ENCODE measurements around the gene ARHGEF6. TPM values are rescaled to one million over a fixed set of nuclear protein-coding genes. Genes with fewer than 3 reads are reported as not detected.

ARHGEF6 gene, protein sequence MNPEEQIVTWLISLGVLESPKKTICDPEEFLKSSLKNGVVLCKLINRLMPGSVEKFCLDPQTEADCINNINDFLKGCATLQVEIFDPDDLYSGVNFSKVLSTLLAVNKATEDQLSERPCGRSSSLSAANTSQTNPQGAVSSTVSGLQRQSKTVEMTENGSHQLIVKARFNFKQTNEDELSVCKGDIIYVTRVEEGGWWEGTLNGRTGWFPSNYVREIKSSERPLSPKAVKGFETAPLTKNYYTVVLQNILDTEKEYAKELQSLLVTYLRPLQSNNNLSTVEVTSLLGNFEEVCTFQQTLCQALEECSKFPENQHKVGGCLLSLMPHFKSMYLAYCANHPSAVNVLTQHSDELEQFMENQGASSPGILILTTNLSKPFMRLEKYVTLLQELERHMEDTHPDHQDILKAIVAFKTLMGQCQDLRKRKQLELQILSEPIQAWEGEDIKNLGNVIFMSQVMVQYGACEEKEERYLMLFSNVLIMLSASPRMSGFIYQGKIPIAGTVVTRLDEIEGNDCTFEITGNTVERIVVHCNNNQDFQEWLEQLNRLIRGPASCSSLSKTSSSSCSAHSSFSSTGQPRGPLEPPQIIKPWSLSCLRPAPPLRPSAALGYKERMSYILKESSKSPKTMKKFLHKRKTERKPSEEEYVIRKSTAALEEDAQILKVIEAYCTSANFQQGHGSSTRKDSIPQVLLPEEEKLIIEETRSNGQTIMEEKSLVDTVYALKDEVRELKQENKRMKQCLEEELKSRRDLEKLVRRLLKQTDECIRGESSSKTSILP
- 5.9 and 7.7 TPM in 2 replicates for total RNA-seq (2014; rRNA removed; shearing (Covaris generic))
- 3.6 and 4.3 TPM in 2 replicates for polyA plus RNA-seq (2016; fragmentation: Nextera tagmentation; extraction: Ambion mirVana)

DNA sequence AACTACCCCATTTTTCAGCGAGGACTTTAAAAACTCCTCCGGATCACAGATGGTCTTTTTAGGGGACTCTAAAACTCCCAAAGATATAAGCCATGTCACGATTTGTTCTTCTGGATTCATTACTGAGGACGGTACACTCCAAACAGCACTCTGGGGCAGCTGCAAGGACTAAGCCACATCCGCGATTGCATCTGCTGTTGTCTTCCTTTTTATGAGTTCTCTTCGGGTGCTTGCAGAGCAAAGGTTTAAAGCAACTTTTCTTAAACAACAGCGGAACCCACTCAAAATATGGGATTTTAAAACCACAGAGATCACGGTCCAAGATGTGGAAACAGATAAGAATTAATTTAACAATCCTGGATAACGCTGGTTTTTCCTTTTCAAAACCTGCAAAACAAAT, at the start of gene ARHGEF6:
ARHGEF6 (minus strand) TSS at position 170 of the 400 bp plus-strand sequence; CDS start at position 120, 50 bp downstream.
- peak; percentile 49 for DNase-seq
- H3F3A ChIP-seq (ENCODE audit: insufficient read depth), result peaks cover 6% of the 10 kb centered on the region; the same call in 1 of the 2 replicates
- WGBS, 2 experiments (ENCODE audit: low coverage in 1 of 2, low lambda C conversion rate in 2 of 2, missing lambda C conversion rate in 2 of 2), result 3 to 5% methylated on average over 7 to 10 of the region's 10 CpGs
- TF ChIP-seq EZH2 (IDR thresholded peaks at IDR 0.05; ENCODE audit: insufficient read depth, poor library complexity, severe bottlenecking), result no peak
- TF ChIP-seq EZH2phosphoT487 (IDR thresholded peaks at IDR 0.05; ENCODE audit: insufficient read depth, low read depth), result no peak
- H3K36me3 ChIP-seq (ENCODE audit: low read depth), result no peaks in the 10 kb centered on the region
- 0 out of 2 replicates have a peak, but pooled peaks cover 2% of the 10 kb centered on the region for H3K4me1 ChIP-seq (ENCODE audit: insufficient read depth)
- no peaks in the 10 kb centered on the region for H3K27me3 ChIP-seq (replicated peaks; ENCODE audit: insufficient read depth)
- no peaks in the 10 kb centered on the region for H3K9me3 ChIP-seq (ENCODE audit: low read depth)
- no peaks in the 10 kb centered on the region for H3K79me2 ChIP-seq (ENCODE audit: insufficient read depth)
- H3K4me3 ChIP-seq, result peak within 1 kb of the TSS; percentile 70
- no peaks in the 10 kb centered on the region for H4K20me1 ChIP-seq (ENCODE audit: insufficient read depth)
- H3K27ac ChIP-seq, result peak within 1 kb of the TSS; percentile 40
- H3K9me2 ChIP-seq (ENCODE audit: insufficient read depth), result no peaks in the 10 kb centered on the region
- H2AFZ ChIP-seq, result peak within 1 kb of the TSS; percentile 94
- peak within 1 kb of the TSS; percentile 95 for H3K4me2 ChIP-seq (ENCODE audit: unreplicated experiment)
- in situ Hi-C loops (cut with MboI), result no loop called here
- H3K9ac ChIP-seq, result peak within 1 kb of the TSS; percentile 74

DNA sequence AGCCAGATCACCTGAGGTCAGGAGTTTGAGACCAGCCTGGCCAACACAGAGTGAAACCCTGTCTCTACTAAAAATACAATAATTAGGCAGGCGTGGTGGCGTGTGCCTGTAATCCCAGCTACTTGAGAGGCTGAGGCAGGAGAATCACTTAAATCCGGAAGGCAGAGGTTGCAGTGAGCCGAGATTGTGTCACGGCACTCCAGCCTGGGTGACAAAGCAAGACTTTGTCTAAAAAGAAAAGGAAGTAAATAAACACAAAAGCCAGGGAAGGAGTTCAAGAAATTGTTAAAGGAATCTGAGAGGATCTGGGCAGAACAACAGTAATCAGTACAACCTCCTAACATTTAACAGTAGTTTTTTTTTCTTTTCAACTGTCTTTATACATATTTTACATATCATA, 48.7 kb upstream of the ARHGEF6 start:
- H3K36me3 ChIP-seq (ENCODE audit: low read depth), result no peaks in the 10 kb centered on the region
- no peak overlapping the region for H2AFZ ChIP-seq
- H3K27ac ChIP-seq, result no peak overlapping the region
- H3K9me2 ChIP-seq (ENCODE audit: insufficient read depth), result no peaks in the 10 kb centered on the region
- no peak overlapping the region for H3K9ac ChIP-seq
- TF ChIP-seq EZH2 (IDR thresholded peaks at IDR 0.05; ENCODE audit: insufficient read depth, poor library complexity, severe bottlenecking) (no peak), EZH2phosphoT487 (IDR thresholded peaks at IDR 0.05; ENCODE audit: insufficient read depth, low read depth) (no peak)
- H3K27me3 ChIP-seq (replicated peaks; ENCODE audit: insufficient read depth), result no peaks in the 10 kb centered on the region
- H3K4me1 ChIP-seq (ENCODE audit: insufficient read depth), result no peaks in the 10 kb centered on the region
- H3K4me2 ChIP-seq (ENCODE audit: unreplicated experiment), result no peak overlapping the region
- no peaks in the 10 kb centered on the region for H3F3A ChIP-seq (ENCODE audit: insufficient read depth)
- 94 to 98% methylated on average over 5 of the region's 5 CpGs for WGBS, 2 experiments (ENCODE audit: low coverage in 1 of 2, low lambda C conversion rate in 2 of 2, missing lambda C conversion rate in 2 of 2)
- H4K20me1 ChIP-seq (ENCODE audit: insufficient read depth), result no peaks in the 10 kb centered on the region
- no peaks in the 10 kb centered on the region for H3K9me3 ChIP-seq (ENCODE audit: low read depth)
- H3K79me2 ChIP-seq (ENCODE audit: insufficient read depth), result no peaks in the 10 kb centered on the region
- no peak overlapping the region for H3K4me3 ChIP-seq
- in situ Hi-C loops (cut with MboI), result no loop called here
- DNase-seq, result no peak

DNA sequence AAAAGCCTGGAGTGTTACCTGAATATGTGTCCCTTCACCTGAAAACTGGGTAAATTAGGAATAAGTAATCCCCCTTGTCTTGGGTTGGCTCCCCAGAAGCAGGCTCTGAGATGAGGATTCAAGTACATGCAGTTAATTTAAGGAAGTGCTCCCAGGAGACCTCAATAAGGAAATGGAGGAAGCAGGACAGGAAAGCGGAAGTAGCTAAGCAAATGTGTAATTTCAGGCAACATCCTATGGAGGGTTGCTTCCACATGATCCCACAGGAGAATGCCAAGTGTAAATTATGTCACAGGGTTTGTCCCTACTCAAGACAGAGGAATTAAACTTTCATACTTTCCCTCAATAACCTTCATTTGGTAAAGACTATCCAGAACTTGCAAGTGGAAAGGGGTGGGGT, 48.1 kb upstream of the ARHGEF6 start:
- no peaks in the 10 kb centered on the region for H3K79me2 ChIP-seq (ENCODE audit: insufficient read depth)
- WGBS, 2 experiments (ENCODE audit: low coverage in 1 of 2, low lambda C conversion rate in 2 of 2, missing lambda C conversion rate in 2 of 2), result 95 to 100% methylated on average over 1 of the region's 1 CpG
- no peaks in the 10 kb centered on the region for H3F3A ChIP-seq (ENCODE audit: insufficient read depth)
- in situ Hi-C loops (cut with MboI), result no loop called here
- no peaks in the 10 kb centered on the region for H4K20me1 ChIP-seq (ENCODE audit: insufficient read depth)
- H3K27me3 ChIP-seq (replicated peaks; ENCODE audit: insufficient read depth), result no peaks in the 10 kb centered on the region
- no peak overlapping the region for H3K4me2 ChIP-seq (ENCODE audit: unreplicated experiment)
- H3K9me3 ChIP-seq (ENCODE audit: low read depth), result no peaks in the 10 kb centered on the region
- TF ChIP-seq EZH2phosphoT487 (IDR thresholded peaks at IDR 0.05; ENCODE audit: insufficient read depth, low read depth) (no peak), EZH2 (IDR thresholded peaks at IDR 0.05; ENCODE audit: insufficient read depth, poor library complexity, severe bottlenecking) (no peak)
- H3K4me1 ChIP-seq (ENCODE audit: insufficient read depth), result no peaks in the 10 kb centered on the region
- no peak overlapping the region for H3K4me3 ChIP-seq
- no peak overlapping the region for H3K27ac ChIP-seq
- no peaks in the 10 kb centered on the region for H3K9me2 ChIP-seq (ENCODE audit: insufficient read depth)
- no peak overlapping the region for H3K9ac ChIP-seq
- no peak for DNase-seq
- no peaks in the 10 kb centered on the region for H3K36me3 ChIP-seq (ENCODE audit: low read depth)
- H2AFZ ChIP-seq, result no peak overlapping the region

DNA sequence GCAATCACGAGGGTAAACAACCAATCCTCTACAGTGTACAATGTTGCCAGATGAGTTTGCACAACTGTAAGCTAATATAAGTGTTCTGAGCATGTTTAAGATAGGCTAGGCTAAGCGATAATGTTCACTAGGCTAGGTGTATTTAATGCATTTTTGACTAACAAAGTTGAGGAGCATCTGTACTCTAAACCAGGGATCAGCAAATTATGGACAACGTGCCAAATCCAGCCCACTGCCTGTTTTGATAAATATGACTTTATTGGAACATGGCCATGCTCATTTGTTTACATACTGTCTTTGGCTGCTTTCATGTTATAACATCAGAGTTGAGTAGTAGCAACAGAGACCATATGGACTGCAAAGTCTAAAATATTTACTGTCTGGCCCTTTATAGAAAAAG, 46.3 kb upstream of the ARHGEF6 start:
- no peaks in the 10 kb centered on the region for H3K9me3 ChIP-seq (ENCODE audit: low read depth)
- no peak for DNase-seq
- TF ChIP-seq EZH2 (IDR thresholded peaks at IDR 0.05; ENCODE audit: insufficient read depth, poor library complexity, severe bottlenecking), result no peak
- no peak for TF ChIP-seq EZH2phosphoT487 (IDR thresholded peaks at IDR 0.05; ENCODE audit: insufficient read depth, low read depth)
- no peak overlapping the region for H3K9ac ChIP-seq
- no peaks in the 10 kb centered on the region for H3K36me3 ChIP-seq (ENCODE audit: low read depth)
- H3K27me3 ChIP-seq (replicated peaks; ENCODE audit: insufficient read depth), result no peaks in the 10 kb centered on the region
- no peaks in the 10 kb centered on the region for H4K20me1 ChIP-seq (ENCODE audit: insufficient read depth)
- no peak overlapping the region for H3K4me3 ChIP-seq
- no peak overlapping the region for H3K4me2 ChIP-seq (ENCODE audit: unreplicated experiment)
- no peaks in the 10 kb centered on the region for H3F3A ChIP-seq (ENCODE audit: insufficient read depth)
- no peak overlapping the region for H3K27ac ChIP-seq
- H3K4me1 ChIP-seq (ENCODE audit: insufficient read depth), result peaks cover 13% of the 10 kb centered on the region; the same call in 1 of the 2 replicates
- 33 to 37% methylated on average over 3 of the region's 3 CpGs for WGBS, 2 experiments (ENCODE audit: low coverage in 1 of 2, low lambda C conversion rate in 2 of 2, missing lambda C conversion rate in 2 of 2)
- no peaks in the 10 kb centered on the region for H3K9me2 ChIP-seq (ENCODE audit: insufficient read depth)
- H2AFZ ChIP-seq, result no peak overlapping the region
- H3K79me2 ChIP-seq (ENCODE audit: insufficient read depth), result no peaks in the 10 kb centered on the region
- in situ Hi-C loops (cut with MboI), result no loop called here
